HAP-1 (cell line): ENCODE data around the gene ITGA7.
A peak's percentile ranks its signal among the peaks of the same experiment; 100 is the strongest.

ENCODE experiments used
- DNase-seq, 2 experiments: peaks; one replicate each; pipeline ENCODE4 v3.0.0-alpha.2; 2016 to 2020; ENCODE audit warnings: low spot score in 2 of 2
- H3K27me3 ChIP-seq: fragments of 250-450 bp; sonication (Bioruptor Pico); 2 replicates; pipeline ENCODE4 v1.5.1; 2020; ENCODE audit warnings: low read depth, mild to moderate bottlenecking, moderate library complexity
- H3K36me3 ChIP-seq: fragments of 250-450 bp; sonication (Bioruptor Pico); replicated peaks from 2 replicates; pipeline ENCODE4 v1.5.1; 2020; ENCODE audit warnings: mild to moderate bottlenecking
- H3K4me1 ChIP-seq: fragments of 250-450 bp; sonication (Bioruptor Pico); 2 replicates; pipeline ENCODE4 v1.5.1; 2020; ENCODE audit warnings: mild to moderate bottlenecking
- H3K4me3 ChIP-seq: fragments of 250-450 bp; sonication (Bioruptor Pico); 2 replicates; pipeline ENCODE4 v1.5.1; 2020; ENCODE audit warnings: mild to moderate bottlenecking, moderate library complexity
- H3K9me3 ChIP-seq: fragments of 250-450 bp; sonication (Bioruptor Pico); 2 replicates; pipeline ENCODE4 v1.5.1; 2020; ENCODE audit warnings: mild to moderate bottlenecking, moderate library complexity
- in situ Hi-C: fragments of 300-500 bp; cut with MboI; formaldehyde crosslinking; loops from 3 replicates; pipeline ENCODE4 v1.14.3; 2020; ENCODE audit warnings: low sequenced_read_pairs, inconsistent platforms, mixed read lengths

Gene ITGA7

DNA sequence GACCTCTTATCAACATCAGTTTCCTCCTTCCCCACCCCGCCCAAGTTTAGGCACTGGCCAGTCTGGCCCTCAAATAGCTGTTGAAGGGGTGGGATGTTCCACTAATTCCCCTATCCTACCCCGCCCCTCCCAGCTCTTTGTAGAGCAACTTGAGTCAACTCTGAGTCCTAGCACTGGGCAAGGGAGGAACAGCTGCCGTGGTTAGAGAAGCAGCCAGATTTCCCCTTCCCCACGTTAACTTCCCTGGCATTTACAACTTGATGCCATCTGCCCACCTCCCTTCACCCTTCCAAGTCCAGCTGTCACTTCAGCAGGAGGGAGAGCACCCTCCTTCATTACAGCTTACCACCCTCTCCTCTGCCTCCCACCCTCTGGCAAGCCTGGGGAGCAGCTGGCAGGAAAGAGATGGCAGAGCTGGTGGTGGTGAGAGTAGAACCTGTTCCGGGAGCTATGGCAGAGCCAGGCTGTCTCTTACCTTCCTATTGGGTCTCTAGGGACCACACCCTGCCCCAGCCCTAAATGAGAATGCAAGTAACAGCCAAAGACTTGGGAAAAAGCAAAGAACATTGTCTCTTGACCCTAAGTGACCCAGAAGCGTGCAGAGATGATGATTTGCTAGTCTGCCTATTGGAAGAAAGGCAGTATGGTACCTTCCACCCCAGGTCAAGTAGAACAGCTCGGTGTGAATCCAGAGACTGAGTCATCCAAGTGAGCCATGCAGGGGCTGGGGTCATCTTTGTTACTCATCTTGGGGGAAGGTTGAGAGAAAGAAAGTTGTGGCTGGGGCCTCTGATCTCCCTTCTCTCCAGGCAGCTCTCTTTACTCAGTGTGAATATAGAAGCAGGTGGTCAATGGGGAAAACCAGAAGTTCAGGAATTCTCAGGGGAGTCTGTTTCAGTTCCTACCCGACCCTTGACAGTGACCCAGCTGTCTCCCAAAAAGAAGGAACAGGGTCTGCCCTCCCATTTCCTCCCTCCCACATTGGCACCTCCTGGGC lies 9.6 kb upstream of the ITGA7 start:
- no peaks in the 10 kb centered on the region for H3K36me3 ChIP-seq
- H3K27me3 ChIP-seq = no peaks in the 10 kb centered on the region
- in situ Hi-C loops = no loop called here
- H3K9me3 ChIP-seq = no peaks in the 10 kb centered on the region
- DNase-seq = no peak
- peaks cover 17% of the 10 kb centered on the region for H3K4me1 ChIP-seq
- H3K4me3 ChIP-seq = peak overlapping the region; percentile 70

DNA sequence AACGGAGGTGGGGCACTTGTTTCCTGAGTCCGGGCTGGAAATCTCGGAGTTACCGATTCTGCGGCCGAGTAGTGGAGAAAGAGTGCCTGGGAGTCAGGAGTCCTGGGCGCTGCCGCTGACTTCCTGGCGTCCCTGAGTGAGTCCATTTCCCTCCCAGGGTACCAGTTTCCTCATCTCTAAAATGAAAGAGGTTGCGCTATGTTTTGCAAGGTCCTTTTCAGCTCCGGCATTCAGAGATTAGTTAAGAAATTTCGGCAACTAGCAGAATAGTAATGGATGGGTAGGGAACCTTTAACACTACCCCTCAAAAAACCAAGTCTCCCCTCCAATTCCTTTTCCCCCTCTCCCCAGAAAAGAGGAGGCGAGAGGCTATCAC lies 8.9 kb upstream of the ITGA7 start:
- H3K4me3 ChIP-seq = peak overlapping the region; percentile 70
- in situ Hi-C loops = no loop called here
- no peaks in the 10 kb centered on the region for H3K9me3 ChIP-seq
- H3K27me3 ChIP-seq = peaks cover 1% of the 10 kb centered on the region; the same call in 1 of the 2 replicates
- H3K4me1 ChIP-seq = peaks cover 17% of the 10 kb centered on the region
- no peaks in the 10 kb centered on the region for H3K36me3 ChIP-seq
- DNase-seq = no peak

DNA sequence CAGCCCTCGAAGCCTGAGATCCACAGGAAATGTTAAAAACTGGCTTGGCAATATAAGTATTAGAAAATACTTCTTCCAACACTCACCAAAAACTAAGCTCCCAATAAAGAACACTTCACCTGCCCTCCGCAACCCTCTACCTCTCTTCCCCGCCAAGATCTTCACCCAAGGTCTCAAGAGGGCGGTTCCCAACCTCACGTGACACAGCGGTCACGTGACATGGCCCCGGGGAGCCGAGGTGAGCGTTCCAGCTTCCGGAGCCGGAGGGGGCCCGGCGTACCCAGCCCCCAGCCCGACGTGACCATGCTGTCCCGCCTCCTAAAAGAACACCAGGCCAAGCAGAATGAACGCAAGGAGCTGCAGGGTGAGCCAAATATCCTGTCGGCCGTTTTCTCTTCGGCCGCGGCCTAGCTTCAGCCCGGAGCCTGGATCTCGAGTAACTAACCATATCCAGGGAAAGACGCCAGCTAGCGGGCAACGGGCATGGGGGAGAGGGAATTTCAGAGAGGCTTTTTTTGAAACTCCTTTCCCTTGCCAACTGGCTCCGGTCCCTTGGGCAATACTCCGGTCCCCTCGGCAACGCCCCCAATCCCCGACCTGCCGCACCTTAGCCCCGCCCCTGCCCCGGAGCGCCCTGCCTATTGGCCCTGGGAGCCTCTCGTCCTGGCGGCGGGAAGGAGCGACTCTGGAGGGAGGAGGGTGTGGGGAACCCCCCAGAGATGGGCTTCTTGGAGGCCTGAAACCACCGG lies 8.3 kb upstream of the ITGA7 start, which contains the start of gene BLOC1S1:
BLOC1S1 (plus strand) TSS at position 214 of the 749 bp plus-strand sequence; CDS start at position 220, 6 bp downstream.
- H3K36me3 ChIP-seq = no peaks in the 10 kb centered on the region
- peaks cover 17% of the 10 kb centered on the region for H3K4me1 ChIP-seq
- peaks cover 4% of the 10 kb centered on the region; the same call in 1 of the 2 replicates for H3K27me3 ChIP-seq
- H3K9me3 ChIP-seq = no peaks in the 10 kb centered on the region
- DNase-seq = peak; percentile 84 to 97
- in situ Hi-C loops = no loop called here
- peak within 1 kb of the TSS; percentile 70 for H3K4me3 ChIP-seq

DNA sequence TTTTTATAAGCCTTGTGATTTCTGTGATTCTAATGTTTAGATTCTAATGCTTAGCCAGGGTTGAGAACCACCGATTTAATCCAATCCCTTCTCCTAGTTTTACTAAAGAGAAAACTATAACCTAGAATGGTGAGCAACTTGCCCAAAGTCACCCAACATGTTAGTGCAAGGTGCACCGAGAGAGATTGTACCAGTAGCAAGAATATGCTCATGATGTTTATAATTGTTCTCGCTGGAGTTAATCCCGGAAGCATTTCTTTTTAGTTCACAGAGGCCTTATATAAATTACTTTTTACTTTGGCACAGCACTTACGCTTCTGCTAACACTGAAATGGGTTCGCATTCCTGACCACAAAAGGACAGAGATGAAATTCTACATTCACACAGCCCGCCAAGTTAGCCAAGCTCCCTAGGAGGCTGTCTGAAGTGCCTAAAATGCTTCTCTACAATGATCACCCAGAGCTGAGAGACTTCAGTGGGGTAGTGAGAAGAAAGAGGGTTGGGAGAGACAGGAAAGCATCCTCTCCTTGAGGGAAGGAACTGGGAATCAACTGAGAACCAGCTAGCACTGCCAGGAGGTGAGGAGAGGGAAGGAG lies 7.6 kb upstream of the ITGA7 start:
- Histone ChIP-seq H3K36me3 (no peaks in the 10 kb centered on the region), H3K4me1 (peaks cover 17% of the 10 kb centered on the region), H3K4me3 (peak overlapping the region; percentile 70), H3K27me3 (peaks cover 4% of the 10 kb centered on the region; the same call in 1 of the 2 replicates), H3K9me3 (no peaks in the 10 kb centered on the region)
- in situ Hi-C loops = no loop called here
- DNase-seq = no peak

DNA sequence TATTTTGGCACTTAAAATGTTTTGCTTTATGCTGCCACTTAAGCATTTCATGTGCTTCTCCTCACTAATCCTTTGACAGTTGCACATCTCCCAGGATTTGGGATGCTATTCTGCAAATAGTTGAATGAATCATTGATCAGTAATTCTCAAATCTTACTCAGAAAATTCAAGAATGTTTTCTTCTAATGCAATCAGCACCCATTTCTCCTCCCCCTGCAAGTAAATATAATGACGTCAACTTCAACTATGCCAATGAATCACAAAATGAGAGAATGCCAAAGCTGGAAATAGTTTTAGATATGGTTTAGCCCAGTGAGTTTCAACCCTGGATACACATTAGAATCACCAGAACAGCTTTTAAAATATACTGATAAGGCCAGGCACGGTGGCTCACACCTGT lies 6.0 kb upstream of the ITGA7 start:
- in situ Hi-C loops = no loop called here

DNA sequence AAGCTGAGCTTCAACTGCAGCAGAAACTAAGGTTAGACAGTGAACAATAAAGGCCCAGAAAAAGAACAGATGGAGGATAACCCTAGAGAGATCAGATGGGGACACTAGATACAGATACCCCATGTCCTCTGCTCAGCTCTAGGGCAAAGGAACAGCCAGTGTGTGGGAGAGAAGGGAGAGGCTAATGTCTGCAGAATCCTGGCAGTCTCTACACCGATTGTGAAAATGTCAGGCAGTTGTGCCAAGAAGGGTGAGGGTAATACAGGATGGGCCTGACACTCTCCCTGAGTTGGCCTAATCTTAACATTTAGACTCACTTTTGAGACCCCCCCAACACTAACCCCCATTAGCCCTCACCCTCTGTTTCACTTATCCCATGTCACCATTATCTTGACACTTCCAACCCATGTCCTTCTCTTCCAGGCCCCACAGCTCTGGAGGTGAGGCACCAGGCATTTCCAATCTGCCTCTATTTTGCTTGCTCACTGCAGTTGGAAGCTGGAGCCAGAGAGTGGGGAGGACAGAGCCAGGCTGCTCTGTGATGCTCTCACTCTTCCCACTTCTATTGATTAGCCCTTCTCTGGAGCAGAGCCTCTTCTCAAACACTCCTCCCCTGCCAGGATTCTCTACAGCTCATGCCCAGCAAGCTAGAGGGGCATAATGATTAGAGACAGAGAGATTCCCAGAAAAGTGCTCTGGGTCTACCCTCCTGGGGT lies 5.2 kb upstream of the ITGA7 start:
- DNase-seq = no peak
- peaks cover 25% of the 10 kb centered on the region for H3K27me3 ChIP-seq
- no peaks in the 10 kb centered on the region for H3K9me3 ChIP-seq
- peaks cover 16% of the 10 kb centered on the region for H3K4me1 ChIP-seq
- no peaks in the 10 kb centered on the region for H3K36me3 ChIP-seq
- H3K4me3 ChIP-seq = no peak overlapping the region
- in situ Hi-C loops = no loop called here

More for the DNA sequence above, 6.0 kb upstream of the ITGA7 start:
- no peak overlapping the region for H3K4me3 ChIP-seq
- H3K4me1 ChIP-seq = peaks cover 17% of the 10 kb centered on the region
- peaks cover 17% of the 10 kb centered on the region for H3K27me3 ChIP-seq
- no peak for DNase-seq
- no peaks in the 10 kb centered on the region for H3K36me3 ChIP-seq
- no peaks in the 10 kb centered on the region for H3K9me3 ChIP-seq

DNA sequence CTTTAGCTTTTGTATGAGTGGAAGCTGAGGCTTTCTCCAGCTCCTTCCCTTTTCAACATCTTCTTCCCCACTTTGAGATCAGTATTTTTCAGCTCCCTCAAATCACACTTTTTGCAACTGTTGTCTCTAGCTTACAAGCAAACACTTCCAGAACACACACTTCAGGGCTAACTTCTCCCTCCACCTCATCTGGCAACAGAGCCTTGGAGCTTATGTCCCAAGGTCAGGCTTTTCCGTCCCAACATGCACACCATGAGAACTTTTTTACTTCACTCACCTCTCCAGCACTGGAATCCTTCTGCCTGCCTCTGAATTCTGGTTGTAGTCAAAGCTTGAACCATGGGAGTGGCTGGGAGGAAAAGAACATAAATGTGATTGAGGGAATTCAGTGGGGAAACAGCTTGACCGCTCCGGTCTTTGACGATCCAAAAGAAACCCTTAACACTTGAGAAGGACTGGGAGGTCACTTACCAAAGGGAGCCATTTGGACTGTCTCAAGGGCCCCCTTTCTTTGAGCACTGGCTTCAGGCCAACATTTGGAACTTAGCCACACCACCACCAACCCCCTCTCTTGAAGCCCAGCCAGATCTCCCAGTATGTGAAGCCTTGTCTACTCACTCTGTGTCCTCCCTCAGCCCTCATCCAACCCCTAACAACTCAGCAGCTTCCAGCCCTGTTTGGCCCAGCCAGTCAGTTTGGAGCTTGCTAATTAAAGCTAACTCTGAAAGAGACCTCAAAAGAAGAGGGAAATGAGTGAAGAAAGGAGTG lies 4.3 kb upstream of the ITGA7 start:
- Histone ChIP-seq H3K27me3 (peaks cover 25% of the 10 kb centered on the region), H3K9me3 (no peaks in the 10 kb centered on the region), H3K4me3 (no peak overlapping the region), H3K4me1 (peaks cover 9% of the 10 kb centered on the region), H3K36me3 (no peaks in the 10 kb centered on the region)
- DNase-seq = no peak
- in situ Hi-C loops = no loop called here

DNA sequence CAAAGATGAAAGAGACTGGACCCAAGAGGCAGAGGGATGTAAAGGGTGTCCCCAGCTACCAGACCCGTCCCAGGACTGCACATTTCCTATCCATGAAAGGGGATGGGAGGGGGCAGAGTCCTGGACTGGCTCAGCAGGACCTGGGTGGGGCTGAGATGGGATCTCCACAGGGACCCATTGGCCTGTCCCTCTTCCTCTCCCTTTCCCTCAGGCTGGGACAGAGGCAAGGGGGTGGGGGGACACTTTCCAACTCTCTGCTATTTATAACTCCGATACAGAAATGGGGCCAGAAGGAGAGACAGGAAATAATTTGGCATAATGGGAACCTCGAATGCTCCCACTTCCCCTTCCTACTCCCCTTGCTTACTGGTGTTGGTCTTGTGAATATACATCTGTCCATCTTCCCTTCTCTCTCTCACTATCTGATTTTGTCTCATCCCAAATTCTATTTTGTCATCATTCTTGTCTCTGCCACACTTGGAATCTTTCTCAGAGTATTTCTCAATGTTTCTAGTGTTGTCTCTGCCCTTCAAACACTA lies 1.1 kb upstream of the ITGA7 start:
- DNase-seq = no peak
- H3K9me3 ChIP-seq = no peaks in the 10 kb centered on the region
- H3K27me3 ChIP-seq = peaks cover 25% of the 10 kb centered on the region
- in situ Hi-C loops = no loop called here
- no peaks in the 10 kb centered on the region for H3K36me3 ChIP-seq
- no peak overlapping the region for H3K4me3 ChIP-seq
- peaks cover 9% of the 10 kb centered on the region for H3K4me1 ChIP-seq

DNA sequence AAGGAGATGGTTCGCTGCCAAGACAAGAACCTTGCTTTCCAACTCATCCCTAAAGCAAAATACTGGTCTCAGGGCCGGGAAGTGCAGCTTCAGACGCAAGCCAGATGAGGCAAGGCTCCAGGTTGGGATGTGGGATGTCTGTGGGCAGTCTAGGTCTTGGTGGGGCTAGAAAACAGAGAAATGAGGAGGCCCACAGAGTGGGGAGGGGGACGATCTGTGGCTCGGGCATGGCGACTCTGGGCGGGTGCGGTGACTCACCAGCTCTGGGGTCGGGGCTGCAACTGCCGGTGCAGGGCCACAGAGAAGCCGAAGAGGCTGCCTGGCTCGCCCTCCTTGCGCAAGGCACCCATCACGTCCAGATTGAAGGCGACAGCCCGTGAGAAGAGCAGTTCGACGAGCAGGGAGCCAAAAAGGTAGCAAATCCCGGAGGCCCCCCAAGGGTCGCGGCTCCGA lies 459 bp downstream of the ITGA7 start:
- Histone ChIP-seq H3K36me3 (no peaks in the 10 kb centered on the region), H3K4me3 (peak overlapping the region; percentile 55), H3K9me3 (no peaks in the 10 kb centered on the region), H3K4me1 (peaks cover 9% of the 10 kb centered on the region), H3K27me3 (peaks cover 25% of the 10 kb centered on the region)
- peak in 1 of 2 experiments; percentile 55 for DNase-seq
- in situ Hi-C loops = no loop called here

DNA sequence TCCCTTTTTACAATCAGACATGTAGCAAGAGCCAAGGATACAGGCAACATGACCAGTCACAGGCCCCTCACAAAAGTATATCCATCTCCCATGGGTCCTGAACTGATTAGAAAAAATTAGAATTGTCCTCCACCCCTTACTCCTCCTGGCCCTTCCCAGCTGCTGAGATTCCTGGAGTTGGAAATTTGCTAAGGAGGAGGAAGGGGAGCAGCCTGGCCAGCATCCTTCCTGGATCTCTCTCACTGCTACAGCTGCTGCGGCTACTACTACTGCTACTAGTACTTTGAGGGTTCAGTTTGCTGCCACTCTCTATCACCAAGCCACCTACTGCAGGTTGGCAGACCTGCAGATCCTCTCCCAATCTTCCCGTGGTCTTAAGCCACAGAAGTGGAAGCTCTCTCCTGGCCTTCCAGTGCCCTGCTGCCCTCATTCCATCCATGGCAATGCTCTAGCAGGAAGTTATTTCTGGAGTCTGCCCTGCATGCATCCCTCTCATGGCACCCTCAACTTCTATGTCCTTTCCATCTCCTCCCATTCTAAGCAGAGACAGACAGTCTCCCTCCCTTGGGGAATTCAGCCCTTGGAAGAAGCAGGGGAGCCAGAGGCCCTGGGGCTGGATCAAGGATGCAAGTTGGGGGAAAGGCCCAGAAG lies 1.0 kb downstream of the ITGA7 start:
- H3K4me3 ChIP-seq = peak overlapping the region; percentile 55
- in situ Hi-C loops = no loop called here
- H3K4me1 ChIP-seq = peaks cover 9% of the 10 kb centered on the region
- no peaks in the 10 kb centered on the region for H3K36me3 ChIP-seq
- no peaks in the 10 kb centered on the region for H3K9me3 ChIP-seq
- no peak for DNase-seq
- H3K27me3 ChIP-seq = peaks cover 24% of the 10 kb centered on the region

DNA sequence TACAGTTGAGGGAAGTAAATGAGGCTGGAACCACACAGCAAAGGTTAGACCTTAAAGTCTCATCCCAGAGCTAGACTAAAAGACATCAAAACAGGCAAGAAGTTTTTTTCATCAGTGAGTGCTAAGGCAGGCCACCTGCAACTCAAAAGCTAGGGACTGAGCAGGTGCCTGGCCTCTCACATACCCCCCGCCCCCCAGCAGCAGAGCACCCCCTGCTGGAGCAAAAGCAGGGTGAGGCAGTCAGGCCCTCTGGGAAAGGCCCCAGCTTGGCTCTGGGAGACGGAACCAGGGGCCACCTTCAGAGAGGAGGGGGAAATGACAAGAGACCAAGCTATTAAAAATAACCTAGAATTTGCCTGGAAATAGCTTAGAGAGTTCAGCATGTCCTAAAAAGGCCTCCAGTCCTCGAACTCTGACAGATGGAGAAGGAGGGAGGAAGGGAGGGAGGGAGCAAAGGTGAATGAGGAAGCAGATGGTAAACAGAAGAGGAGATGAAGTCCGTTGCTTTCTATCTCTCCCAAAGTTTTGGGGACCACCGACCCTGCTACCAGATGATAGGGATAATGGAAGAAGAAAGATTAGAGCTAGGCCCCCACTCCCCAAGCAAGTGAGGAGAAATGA lies 1.8 kb downstream of the ITGA7 start:
- in situ Hi-C loops = no loop called here
- DNase-seq = peak in 1 of 2 experiments; percentile 60
- Histone ChIP-seq H3K36me3 (no peaks in the 10 kb centered on the region), H3K4me3 (no peak overlapping the region), H3K9me3 (no peaks in the 10 kb centered on the region), H3K27me3 (peaks cover 20% of the 10 kb centered on the region), H3K4me1 (peaks cover 9% of the 10 kb centered on the region)
